ENCODE data around the gene EME1.

DNA sequence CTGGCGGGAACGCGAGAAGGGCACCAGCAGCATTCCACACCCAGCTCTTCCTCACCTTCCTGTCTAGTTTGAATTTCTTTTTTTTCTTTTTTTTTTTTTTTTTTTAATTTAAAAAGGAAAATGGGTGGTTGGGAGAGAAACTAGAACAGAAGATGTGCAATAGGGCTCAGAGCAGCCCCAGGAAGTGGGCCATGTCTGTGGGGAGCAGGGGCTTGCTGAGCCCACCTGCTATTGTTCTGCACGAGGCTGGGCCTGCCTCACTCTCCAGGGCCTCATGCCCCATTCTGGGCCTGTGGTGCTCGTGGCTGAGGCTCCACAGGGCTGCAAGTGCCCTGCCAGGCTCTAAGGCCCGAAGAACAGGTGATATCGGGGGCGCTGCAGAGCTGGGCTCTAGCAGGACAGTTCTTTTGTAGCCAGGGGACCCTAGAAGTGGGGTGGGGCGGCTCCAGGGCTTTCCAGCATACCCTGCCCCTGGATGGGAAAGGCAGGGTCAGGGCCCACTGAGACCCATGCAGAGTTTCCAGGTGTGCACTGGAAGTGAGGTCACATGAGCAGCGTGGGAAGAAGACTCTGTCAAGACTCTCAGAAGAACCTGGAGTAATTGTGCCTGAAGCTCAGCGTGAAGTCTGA, 12.4 kb upstream of the EME1 start:
- TF ChIP-seq, protein P1, sequence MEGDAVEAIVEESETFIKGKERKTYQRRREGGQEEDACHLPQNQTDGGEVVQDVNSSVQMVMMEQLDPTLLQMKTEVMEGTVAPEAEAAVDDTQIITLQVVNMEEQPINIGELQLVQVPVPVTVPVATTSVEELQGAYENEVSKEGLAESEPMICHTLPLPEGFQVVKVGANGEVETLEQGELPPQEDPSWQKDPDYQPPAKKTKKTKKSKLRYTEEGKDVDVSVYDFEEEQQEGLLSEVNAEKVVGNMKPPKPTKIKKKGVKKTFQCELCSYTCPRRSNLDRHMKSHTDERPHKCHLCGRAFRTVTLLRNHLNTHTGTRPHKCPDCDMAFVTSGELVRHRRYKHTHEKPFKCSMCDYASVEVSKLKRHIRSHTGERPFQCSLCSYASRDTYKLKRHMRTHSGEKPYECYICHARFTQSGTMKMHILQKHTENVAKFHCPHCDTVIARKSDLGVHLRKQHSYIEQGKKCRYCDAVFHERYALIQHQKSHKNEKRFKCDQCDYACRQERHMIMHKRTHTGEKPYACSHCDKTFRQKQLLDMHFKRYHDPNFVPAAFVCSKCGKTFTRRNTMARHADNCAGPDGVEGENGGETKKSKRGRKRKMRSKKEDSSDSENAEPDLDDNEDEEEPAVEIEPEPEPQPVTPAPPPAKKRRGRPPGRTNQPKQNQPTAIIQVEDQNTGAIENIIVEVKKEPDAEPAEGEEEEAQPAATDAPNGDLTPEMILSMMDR (IDR thresholded peaks at IDR 0.05) = no peak
- no peak for TF ChIP-seq POLR2A (IDR thresholded peaks at IDR 0.05)

Data from right lobe of liver (tissue), 4 donors.